Glutamatergic neuron (in vitro differentiated cells): ENCODE results near the gene OSBP2. TPM values are rescaled to one million over a fixed set of nuclear protein-coding genes. Genes with fewer than 3 reads are reported as not detected.

Source experiments
- DNase-seq: peaks from one replicate; pipeline ENCODE4 v3.0.0; 2022
- H3K27ac Mint-ChIP-seq: one replicate; pipeline ENCODE4 v1.8.0; 2020; ENCODE audit warnings: mild to moderate bottlenecking, mixed read lengths, inconsistent platforms; ENCODE audit not compliant: unreplicated experiment
- H3K27me3 Mint-ChIP-seq: one replicate; pipeline ENCODE4 v1.8.0; 2020; ENCODE audit warnings: mild to moderate bottlenecking, moderate library complexity, mixed read lengths, inconsistent platforms; ENCODE audit not compliant: unreplicated experiment
- H3K36me3 Mint-ChIP-seq: one replicate; pipeline ENCODE4 v1.8.0; 2020; ENCODE audit warnings: mild to moderate bottlenecking, mixed read lengths, inconsistent platforms; ENCODE audit not compliant: unreplicated experiment
- H3K4me1 Mint-ChIP-seq: one replicate; pipeline ENCODE4 v1.8.0; 2020; ENCODE audit warnings: mild to moderate bottlenecking, low read depth, mixed read lengths, inconsistent platforms; ENCODE audit not compliant: unreplicated experiment
- H3K4me3 Mint-ChIP-seq: one replicate; pipeline ENCODE4 v1.8.0; 2020; ENCODE audit warnings: mild to moderate bottlenecking, mixed read lengths, inconsistent platforms; ENCODE audit not compliant: unreplicated experiment
- H3K9me3 Mint-ChIP-seq: one replicate; pipeline ENCODE4 v1.8.0; 2020; ENCODE audit warnings: mild to moderate bottlenecking, moderate library complexity, mixed read lengths, inconsistent platforms; ENCODE audit not compliant: unreplicated experiment
- CTCF ChIP-seq: fragments of 200-600 bp; sonication (generic); IDR thresholded peaks from one replicate; pipeline ENCODE4 v1.5.0; 2021; ENCODE audit not compliant: partially characterized antibody, unreplicated experiment
- total RNA-seq: library from RNA; stranded (reverse); fragmentation: NEBNext Ultra II Directional; extraction: Animal tissue kit (Norgen Biotek cat#: 25700); gene quantifications from one replicate; pipeline ENCODE4 v1.2.1, GENCODE V29; 2021; ENCODE audit not compliant: unreplicated experiment

OSBP2 gene
- total RNA-seq, 1 donor from 2014 or later = 18.3 TPM

DNA sequence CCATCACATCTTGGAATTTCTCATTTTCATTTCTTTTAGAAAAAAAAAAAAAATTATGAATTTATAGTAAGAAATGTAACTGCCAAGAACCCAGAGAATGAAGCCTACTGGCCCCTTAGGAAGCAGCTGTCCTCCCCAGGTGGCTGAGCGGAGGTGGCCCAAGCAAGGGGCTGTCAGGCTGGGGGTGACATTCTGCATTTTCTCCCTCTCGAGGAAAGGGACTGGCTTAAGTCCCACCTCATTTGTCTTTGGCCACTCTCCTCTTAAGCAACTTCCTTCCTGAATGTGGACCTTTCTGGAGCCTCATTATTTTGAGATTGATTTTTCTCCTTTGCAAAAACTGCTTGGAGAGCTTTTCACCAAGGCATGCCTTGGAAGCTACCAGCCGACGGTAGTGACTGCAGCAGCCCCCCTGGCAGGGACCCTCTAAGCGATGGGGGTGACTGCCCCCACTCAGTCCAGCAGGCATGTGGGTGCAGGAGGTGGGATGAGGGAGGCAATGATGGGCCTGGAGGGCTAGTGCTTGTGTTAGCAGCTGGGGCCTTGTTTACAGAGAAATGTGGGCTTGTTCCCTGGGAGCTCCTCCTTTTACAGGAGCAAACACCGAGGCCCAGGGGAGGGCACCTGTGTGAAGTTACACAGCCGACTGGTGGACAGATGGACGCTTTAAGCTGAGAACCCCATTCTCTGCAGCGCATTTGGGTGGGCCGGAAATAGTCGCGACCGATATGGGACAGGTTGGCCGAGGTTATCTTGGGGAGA lies 162.2 kb downstream of the OSBP2 start:
- H3K27ac Mint-ChIP-seq = no peak overlapping the region
- no peak overlapping the region for H3K4me3 Mint-ChIP-seq
- H3K9me3 Mint-ChIP-seq = peaks cover 6% of the 10 kb centered on the region
- DNase-seq = no peak
- TF ChIP-seq CTCF = no peak
- peaks cover 5% of the 10 kb centered on the region for H3K4me1 Mint-ChIP-seq
- H3K36me3 Mint-ChIP-seq = peaks cover 12% of the 10 kb centered on the region
- H3K27me3 Mint-ChIP-seq = no peaks in the 10 kb centered on the region

- H3K4me1 Mint-ChIP-seq = peaks cover 5% of the 10 kb centered on the region
- TF ChIP-seq CTCF = no peak
- no peak overlapping the region for H3K4me3 Mint-ChIP-seq
- no peak for DNase-seq
- H3K9me3 Mint-ChIP-seq = peaks cover 6% of the 10 kb centered on the region
- no peaks in the 10 kb centered on the region for H3K27me3 Mint-ChIP-seq
- peaks cover 10% of the 10 kb centered on the region for H3K36me3 Mint-ChIP-seq
- no peak overlapping the region for H3K27ac Mint-ChIP-seq
Measured at GRCh38 chr22:30857791-30858190, 163.1 kb downstream of the OSBP2 start.

GRCh38 chr22:30858976-30859713 lies 164.5 kb downstream of the OSBP2 start:
- H3K36me3 Mint-ChIP-seq = peaks cover 5% of the 10 kb centered on the region
- no peak overlapping the region for H3K4me3 Mint-ChIP-seq
- TF ChIP-seq CTCF = no peak
- peaks cover 10% of the 10 kb centered on the region for H3K4me1 Mint-ChIP-seq
- no peak for DNase-seq
- H3K9me3 Mint-ChIP-seq = peaks cover 4% of the 10 kb centered on the region
- H3K27ac Mint-ChIP-seq = no peak overlapping the region
- no peaks in the 10 kb centered on the region for H3K27me3 Mint-ChIP-seq

DNA sequence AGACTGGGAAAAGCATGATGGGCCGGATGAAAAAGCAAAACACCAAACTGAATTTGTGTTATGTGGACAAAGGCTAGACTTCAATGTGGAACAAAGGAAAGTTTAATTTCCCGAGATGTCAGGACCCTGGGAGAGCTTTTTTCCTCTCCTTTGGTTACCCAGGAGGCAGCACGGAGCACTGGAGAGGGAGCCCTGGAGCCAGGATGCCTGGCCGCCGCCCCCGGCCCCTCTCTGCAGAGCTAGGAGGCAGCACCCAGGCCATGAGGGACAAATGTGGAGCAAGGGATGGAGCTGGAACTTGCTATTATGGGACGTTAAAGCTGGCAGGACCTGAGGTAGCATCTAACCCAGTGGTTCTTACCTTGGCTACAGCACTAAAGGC lies 165.0 kb downstream of the OSBP2 start:
- H3K9me3 Mint-ChIP-seq = peaks cover 1% of the 10 kb centered on the region
- no peak for TF ChIP-seq CTCF
- H3K27ac Mint-ChIP-seq = no peak overlapping the region
- H3K4me3 Mint-ChIP-seq = no peak overlapping the region
- H3K27me3 Mint-ChIP-seq = no peaks in the 10 kb centered on the region
- no peak for DNase-seq
- peaks cover 10% of the 10 kb centered on the region for H3K4me1 Mint-ChIP-seq
- H3K36me3 Mint-ChIP-seq = peaks cover 2% of the 10 kb centered on the region
